Erythroblast (primary cell): ENCODE results near the gene ADH5.
"Not testable (repeated sequence)": the region's sequence is repeated elsewhere in the genome, so short reads cannot be mapped to it uniquely, and the experiment has no call there.

ENCODE experiments used
- DNase-seq, 2 experiments: peaks; one replicate each; lab custom pipeline; 2025; lab: John Stamatoyannopoulos, UW
- GATA1 ChIP-seq: IDR thresholded peaks from 2 replicates; pipeline ENCODE4 v1.6.1; 2011; ENCODE audit warnings: low read depth, mild to moderate bottlenecking, control low read depth, low read length, moderate library complexity
- POLR2A ChIP-seq: IDR thresholded peaks from 2 replicates; pipeline ENCODE4 v1.6.1; 2011; ENCODE audit warnings: mild to moderate bottlenecking, low read length

The ADH5 gene

DNA sequence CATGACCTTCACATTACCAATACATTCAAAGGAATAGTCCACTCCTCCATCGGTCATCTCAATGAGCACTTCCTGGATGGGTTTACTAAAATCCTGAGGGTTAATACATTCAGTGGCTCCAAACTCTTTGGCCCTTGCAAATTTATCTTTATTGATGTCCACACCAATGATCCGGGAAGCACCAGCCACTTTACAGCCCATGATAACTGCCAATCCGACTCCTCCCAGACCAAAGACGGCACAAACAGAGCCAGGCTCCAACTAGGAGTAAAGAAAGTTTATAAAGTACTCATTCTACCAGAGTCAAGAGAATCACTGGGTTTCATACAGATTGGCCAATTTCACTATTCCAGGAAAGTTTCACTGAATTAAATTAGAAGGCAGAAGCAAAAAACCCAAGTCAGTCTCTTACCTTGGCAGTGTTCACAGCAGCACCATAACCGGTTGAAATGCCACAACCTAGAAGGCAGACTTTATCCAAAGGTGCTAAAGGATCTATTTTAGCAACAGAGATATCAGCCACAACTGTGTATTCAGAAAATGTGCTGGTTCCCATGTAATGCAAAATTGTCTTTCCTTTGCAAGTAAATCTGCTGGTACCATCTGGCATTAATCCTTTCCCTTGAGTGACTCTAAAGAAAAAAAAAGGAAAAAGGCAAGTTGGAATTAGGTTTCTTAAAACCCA is 12.2 kb downstream of the ADH5 start:
- no peak for DNase-seq
- no peak for TF ChIP-seq GATA1
- TF ChIP-seq POLR2A = no peak

DNA sequence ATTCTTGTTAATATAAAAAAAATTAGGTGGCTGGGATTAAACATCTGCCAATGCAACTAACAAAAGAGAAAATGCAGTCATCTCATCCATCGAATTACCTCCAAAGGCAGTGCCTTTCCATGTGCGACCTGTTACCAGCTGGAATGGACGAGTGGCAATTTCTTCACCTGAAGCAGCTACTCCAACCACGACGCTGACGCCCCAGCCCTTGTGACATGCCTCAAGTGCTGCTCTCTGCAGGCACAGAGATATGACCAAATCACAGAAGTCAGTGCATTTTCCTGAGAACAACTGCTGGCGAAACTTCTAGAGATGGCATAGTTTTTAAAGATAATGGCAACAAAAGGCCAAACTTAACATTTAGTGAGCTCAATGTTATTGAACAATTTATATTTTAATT is 13.8 kb downstream of the ADH5 start:
- TF ChIP-seq POLR2A (no peak), GATA1 (no peak)
- DNase-seq = peak in 1 of 2 experiments; percentile 4

GRCh38 chr4:99071159-99071558 is 17.4 kb downstream of the ADH5 start:
- no peak for TF ChIP-seq GATA1
- no peak for TF ChIP-seq POLR2A
- DNase-seq = no peak

DNA sequence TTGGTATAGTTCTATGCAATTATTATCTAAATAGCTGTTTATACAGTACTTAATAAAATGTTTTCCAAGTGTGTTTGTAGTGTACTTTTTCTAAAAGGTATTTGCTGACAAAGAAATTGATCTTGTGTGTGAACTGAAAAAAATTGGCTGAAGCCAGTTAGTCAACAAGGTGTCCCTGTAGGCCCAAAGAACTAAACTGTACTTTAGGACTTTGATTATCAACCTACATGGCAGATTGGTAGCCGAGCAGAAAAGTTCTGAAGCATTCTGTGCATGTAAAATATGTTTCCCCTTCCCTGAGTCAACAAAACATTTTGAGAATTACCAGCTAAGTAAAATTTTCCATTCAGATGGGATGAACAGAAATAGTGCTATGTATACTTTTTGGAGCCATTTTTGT is 21.0 kb downstream of the ADH5 start:
- no peak for TF ChIP-seq POLR2A
- TF ChIP-seq GATA1 = no peak
- no peak for DNase-seq

DNA sequence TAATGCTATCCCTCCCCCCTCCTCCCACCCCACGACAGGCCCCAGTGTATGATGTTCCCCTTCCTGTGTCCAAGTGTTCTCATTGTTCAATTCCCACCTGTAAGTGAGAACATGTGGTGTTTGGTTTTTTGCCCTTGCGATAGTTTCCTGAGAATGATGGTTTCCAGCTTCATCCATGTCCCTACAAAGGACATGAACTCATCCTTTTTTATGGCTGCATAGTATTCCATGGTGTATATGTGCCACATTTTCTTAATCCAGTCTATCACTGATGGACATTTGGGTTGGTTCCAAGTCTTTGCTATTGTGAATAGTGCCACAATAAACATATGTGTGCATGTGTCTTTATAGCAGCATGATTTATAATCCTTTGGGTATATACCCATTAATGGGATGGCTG is 23.1 kb downstream of the ADH5 start:
- not testable (repeated sequence) for DNase-seq

GRCh38 chr4:99062120-99062519 is 26.5 kb downstream of the ADH5 start:
- no peak for DNase-seq

GRCh38 chr4:99061048-99061700 is 27.4 kb downstream of the ADH5 start:
- DNase-seq = no peak
- no peak for TF ChIP-seq GATA1
- no peak for TF ChIP-seq POLR2A

More at GRCh38 chr4:99062120-99062519, 26.5 kb downstream of the ADH5 start:
- no peak for TF ChIP-seq POLR2A
- TF ChIP-seq GATA1 = no peak

- DNase-seq = no peak
- TF ChIP-seq POLR2A (no peak), GATA1 (no peak)
Measured at GRCh38 chr4:99059550-99059949, 29.0 kb downstream of the ADH5 start.

- no peak for TF ChIP-seq POLR2A
- no peak for TF ChIP-seq GATA1
- DNase-seq = no peak
Measured at GRCh38 chr4:99058228-99058627, 30.4 kb downstream of the ADH5 start.

- TF ChIP-seq GATA1 (no peak), POLR2A (no peak)
Measured at GRCh38 chr4:99054428-99054994, 34.1 kb downstream of the ADH5 start.

GRCh38 chr4:99052902-99053301 is 35.7 kb downstream of the ADH5 start:
- TF ChIP-seq GATA1 (no peak), POLR2A (no peak)
- DNase-seq = peak in 1 of 2 experiments; percentile 8

More at GRCh38 chr4:99054428-99054994, 34.1 kb downstream of the ADH5 start:
- DNase-seq = no peak

- DNase-seq = no peak
- no peak for TF ChIP-seq GATA1
Measured at GRCh38 chr4:99047710-99048109, 40.9 kb downstream of the ADH5 start.

GRCh38 chr4:99043346-99043745 is 45.2 kb downstream of the ADH5 start:
- no peak for DNase-seq
- TF ChIP-seq POLR2A = no peak
- no peak for TF ChIP-seq GATA1

- TF ChIP-seq POLR2A (no peak), GATA1 (no peak)
- peak; percentile 8 to 25 for DNase-seq
Measured at GRCh38 chr4:99038213-99038612, 50.4 kb downstream of the ADH5 start.
